Right lobe of liver (tissue), 4 donors: Measurements from ENCODE around the gene NRXN3.

ENCODE experiments used
- CTCF ChIP-seq, 4 donors: fragments of 200-600 bp in 3 of 4; fragments of 450-650 bp in 1 of 4; IDR thresholded peaks; one replicate each; pipeline versions ENCODE4 v1.5.1 to v1.8.0; 2016 to 2022; ENCODE audit warnings: antibody characterized with exemption in 4 of 4, mild to moderate bottlenecking in 2 of 4
- POLR2A ChIP-seq: fragments of 450-650 bp; IDR thresholded peaks from one replicate; pipeline ENCODE4 v1.6.1; 2017; ENCODE audit warnings: antibody characterized with exemption, mild to moderate bottlenecking
- donor health status: DM: no; HTN: no; CAD: no.
- donor health status: DM: no; HTN: no; CAD: no.
- donor health status: DM: no; HTN: yes; CAD: no.

- TF ChIP-seq CTCF (IDR thresholded peaks at IDR 0.05) = no peak
- no peak for TF ChIP-seq POLR2A
Observed at GRCh38 chr14:79274641-79275291, 1104.6 kb downstream of the NRXN3 start.
